IPS-18c (cell line): ENCODE results near the gene SLC9A9.

ENCODE experiments used
- H3K4me3 ChIP-seq: 2 replicates; pipeline ENCODE4 v1.7.0; 2013; ENCODE audit warnings: low read depth, mild to moderate bottlenecking, low read length, moderate library complexity; ENCODE audit not compliant: insufficient read depth
- H3K9me3 ChIP-seq: one replicate; pipeline ENCODE4 v1.6.1; 2013; ENCODE audit warnings: mild to moderate bottlenecking, low read length, moderate library complexity; ENCODE audit not compliant: control insufficient read depth, insufficient read depth

Gene SLC9A9

GRCh38 chr3:143380449-143380848 is 467.8 kb downstream of the SLC9A9 start:
- H3K4me3 ChIP-seq = no peak overlapping the region
- peaks cover 2% of the 10 kb centered on the region for H3K9me3 ChIP-seq

GRCh38 chr3:143375698-143376097 is 472.6 kb downstream of the SLC9A9 start:
- no peak overlapping the region for H3K4me3 ChIP-seq
- H3K9me3 ChIP-seq = peaks cover 2% of the 10 kb centered on the region

GRCh38 chr3:143367171-143367570 is 481.1 kb downstream of the SLC9A9 start:
- Histone ChIP-seq H3K9me3 (no peaks in the 10 kb centered on the region), H3K4me3 (no peak overlapping the region)

- H3K4me3 ChIP-seq = no peak overlapping the region
- no peaks in the 10 kb centered on the region for H3K9me3 ChIP-seq
Observed at GRCh38 chr3:143366672-143367071, 481.6 kb downstream of the SLC9A9 start.

- Histone ChIP-seq H3K9me3 (no peaks in the 10 kb centered on the region), H3K4me3 (no peak overlapping the region)
Observed at GRCh38 chr3:143363949-143364348, 484.3 kb downstream of the SLC9A9 start.

- H3K9me3 ChIP-seq = no peaks in the 10 kb centered on the region
- no peak overlapping the region for H3K4me3 ChIP-seq
Observed at GRCh38 chr3:143363276-143363675, 485.0 kb downstream of the SLC9A9 start.

- no peak overlapping the region for H3K4me3 ChIP-seq
- H3K9me3 ChIP-seq = no peaks in the 10 kb centered on the region
Observed at GRCh38 chr3:143362115-143362991, 485.9 kb downstream of the SLC9A9 start.

GRCh38 chr3:143361589-143361988 is 486.7 kb downstream of the SLC9A9 start:
- Histone ChIP-seq H3K4me3 (no peak overlapping the region), H3K9me3 (no peaks in the 10 kb centered on the region)

GRCh38 chr3:143360244-143360643 is 488.0 kb downstream of the SLC9A9 start:
- no peak overlapping the region for H3K4me3 ChIP-seq

GRCh38 chr3:143358793-143359491 is 489.3 kb downstream of the SLC9A9 start:
- H3K4me3 ChIP-seq = no peak overlapping the region
- H3K9me3 ChIP-seq = no peaks in the 10 kb centered on the region

More at GRCh38 chr3:143360244-143360643, 488.0 kb downstream of the SLC9A9 start:
- H3K9me3 ChIP-seq = no peaks in the 10 kb centered on the region

GRCh38 chr3:143358155-143358792 is 490.0 kb downstream of the SLC9A9 start:
- Histone ChIP-seq H3K9me3 (no peaks in the 10 kb centered on the region), H3K4me3 (no peak overlapping the region)

GRCh38 chr3:143357700-143358099 is 490.6 kb downstream of the SLC9A9 start:
- H3K9me3 ChIP-seq = no peaks in the 10 kb centered on the region
- no peak overlapping the region for H3K4me3 ChIP-seq

GRCh38 chr3:143356839-143357238 is 491.4 kb downstream of the SLC9A9 start:
- no peaks in the 10 kb centered on the region for H3K9me3 ChIP-seq
- H3K4me3 ChIP-seq = no peak overlapping the region

GRCh38 chr3:143354342-143354741 is 493.9 kb downstream of the SLC9A9 start:
- no peak overlapping the region for H3K4me3 ChIP-seq

GRCh38 chr3:143352850-143353550 is 495.3 kb downstream of the SLC9A9 start:
- Histone ChIP-seq H3K4me3 (no peak overlapping the region), H3K9me3 (no peaks in the 10 kb centered on the region)

More at GRCh38 chr3:143354342-143354741, 493.9 kb downstream of the SLC9A9 start:
- H3K9me3 ChIP-seq = no peaks in the 10 kb centered on the region

GRCh38 chr3:143351895-143352608 is 496.2 kb downstream of the SLC9A9 start:
- H3K9me3 ChIP-seq = no peaks in the 10 kb centered on the region
- H3K4me3 ChIP-seq = no peak overlapping the region

- H3K9me3 ChIP-seq = no peaks in the 10 kb centered on the region
- no peak overlapping the region for H3K4me3 ChIP-seq
Observed at GRCh38 chr3:143351354-143351753, 496.9 kb downstream of the SLC9A9 start.
